HG03159 (cell line): Measurements from ENCODE around the gene CHCHD2.
"Not testable (repeated sequence)": the region's sequence is repeated elsewhere in the genome, so short reads cannot be mapped to it uniquely, and the experiment has no call there.

Experiments
- ATAC-seq: cut with Tn5 transposase; IDR thresholded peaks from one replicate; pipeline ENCODE4 v1.9.1; 2021; ENCODE audit warnings: mild to moderate bottlenecking, moderate library complexity; ENCODE audit not compliant: unreplicated experiment

Gene CHCHD2

GRCh38 chr7:56106108-56107073, at the start of gene CHCHD2:
TSS of gene CHCHD2 (minus strand) at chr7:56106476. CDS start at chr7:56106413, 63 bp downstream.
- ATAC-seq = peak; percentile 100

GRCh38 chr7:56131062-56131461, 24.8 kb upstream of the CHCHD2 start:
- not testable (repeated sequence) for ATAC-seq

- no peak for ATAC-seq
These were observed 21.1 kb upstream of the CHCHD2 start for GRCh38 chr7:56127241-56127975.

- ATAC-seq = no peak
These were observed 19.6 kb upstream of the CHCHD2 start for GRCh38 chr7:56125831-56126230.

- ATAC-seq = no peak
These were observed 18.7 kb upstream of the CHCHD2 start for GRCh38 chr7:56124981-56125380.

- ATAC-seq = no peak
These were observed 15.2 kb upstream of the CHCHD2 start for GRCh38 chr7:56121440-56121839.

GRCh38 chr7:56115852-56116538, 9.7 kb upstream of the CHCHD2 start, which contains the start of gene NUPR2:
TSS of gene NUPR2 (minus strand) at chr7:56116417. CDS start at chr7:56116314, 103 bp downstream.
- ATAC-seq = no peak

- not testable (repeated sequence) for ATAC-seq
These were observed 6.0 kb upstream of the CHCHD2 start for GRCh38 chr7:56112244-56112643.

GRCh38 chr7:56110611-56111010, 4.3 kb upstream of the CHCHD2 start:
- no peak for ATAC-seq

GRCh38 chr7:56107954-56108258, 1.6 kb upstream of the CHCHD2 start:
- ATAC-seq = no peak

GRCh38 chr7:56105508-56105907, 768 bp downstream of the CHCHD2 start:
- peak; percentile 29 for ATAC-seq

GRCh38 chr7:56104138-56104537, 2.1 kb downstream of the CHCHD2 start:
- ATAC-seq = not testable (repeated sequence)

- no peak for ATAC-seq
These were observed 6.6 kb downstream of the CHCHD2 start for GRCh38 chr7:56099653-56100052.

GRCh38 chr7:56098187-56099008, 7.9 kb downstream of the CHCHD2 start:
- ATAC-seq = not testable (repeated sequence)

- no peak for ATAC-seq
These were observed 8.6 kb downstream of the CHCHD2 start for GRCh38 chr7:56097700-56098099.

GRCh38 chr7:56092789-56093531, 13.3 kb downstream of the CHCHD2 start, which contains the start of gene PHKG1:
TSS of gene PHKG1 (minus strand) at chr7:56092952. CDS start at chr7:56088941, 4,011 bp downstream.
- ATAC-seq = no peak

- not testable (repeated sequence) for ATAC-seq
These were observed 13.9 kb downstream of the CHCHD2 start for GRCh38 chr7:56092388-56092787.

- no peak for ATAC-seq
These were observed 14.7 kb downstream of the CHCHD2 start for GRCh38 chr7:56091591-56091990.

GRCh38 chr7:56087445-56087844, 18.8 kb downstream of the CHCHD2 start:
- ATAC-seq = no peak

GRCh38 chr7:56086761-56087160, 19.5 kb downstream of the CHCHD2 start:
- ATAC-seq = no peak
